ENCODE results near the gene PLEKHA8.

The PLEKHA8 gene

GRCh38 chr7:30168835-30169573 is 140.8 kb downstream of the PLEKHA8 start:
- Histone ChIP-seq H3K9ac (ENCODE audit: insufficient read length, low read depth) (peak overlapping the region; percentile 17), H3K9me3 (ENCODE audit: insufficient read depth, low read length) (no peaks in the 10 kb centered on the region), H3K27me3 (ENCODE audit: insufficient read depth, insufficient read length) (peaks cover 5% of the 10 kb centered on the region), H3K36me3 (ENCODE audit: insufficient read depth, insufficient read length, low read length) (no peaks in the 10 kb centered on the region), H3K4me3 (ENCODE audit: insufficient read length, low read depth) (no peak overlapping the region), H3K4me1 (ENCODE audit: insufficient read depth, insufficient read length) (peaks cover 20% of the 10 kb centered on the region)
- peak; percentile 97 for DNase-seq (ENCODE audit: low read depth, low spot score)
- no peak for TF ChIP-seq SUZ12 (IDR thresholded peaks at IDR 0.05; ENCODE audit: extremely low read depth, insufficient read depth, insufficient read length)
- no peak for TF ChIP-seq YY1 (IDR thresholded peaks at IDR 0.05; ENCODE audit: insufficient read depth, insufficient read length)
- no peak for TF ChIP-seq ZNF274 (IDR thresholded peaks at IDR 0.05; ENCODE audit: low read depth, low read length)

GRCh38 chr7:30169579-30169978 is 141.4 kb downstream of the PLEKHA8 start:
- H3K4me3 ChIP-seq (ENCODE audit: insufficient read length, low read depth): peak overlapping the region; percentile 10

GRCh38 chr7:30170476-30171205 is 142.4 kb downstream of the PLEKHA8 start:
- Histone ChIP-seq H3K4me1 (ENCODE audit: insufficient read depth, insufficient read length) (peaks cover 20% of the 10 kb centered on the region), H3K9me3 (ENCODE audit: insufficient read depth, low read length) (no peaks in the 10 kb centered on the region), H3K9ac (ENCODE audit: insufficient read length, low read depth) (no peak overlapping the region), H3K36me3 (ENCODE audit: insufficient read depth, insufficient read length, low read length) (no peaks in the 10 kb centered on the region), H3K27me3 (ENCODE audit: insufficient read depth, insufficient read length) (peaks cover 5% of the 10 kb centered on the region), H3K4me3 (ENCODE audit: insufficient read length, low read depth) (no peak overlapping the region)
- DNase-seq (ENCODE audit: low read depth, low spot score): no peak
- no peak for TF ChIP-seq YY1 (IDR thresholded peaks at IDR 0.05; ENCODE audit: insufficient read depth, insufficient read length)
- no peak for TF ChIP-seq ZNF274 (IDR thresholded peaks at IDR 0.05; ENCODE audit: low read depth, low read length)
- TF ChIP-seq SUZ12 (IDR thresholded peaks at IDR 0.05; ENCODE audit: extremely low read depth, insufficient read depth, insufficient read length): no peak

More at GRCh38 chr7:30169579-30169978, 141.4 kb downstream of the PLEKHA8 start:
- DNase-seq (ENCODE audit: low read depth, low spot score): no peak
- no peak for TF ChIP-seq ZNF274 (IDR thresholded peaks at IDR 0.05; ENCODE audit: low read depth, low read length)
- TF ChIP-seq YY1 (IDR thresholded peaks at IDR 0.05; ENCODE audit: insufficient read depth, insufficient read length): no peak
- no peak for TF ChIP-seq SUZ12 (IDR thresholded peaks at IDR 0.05; ENCODE audit: extremely low read depth, insufficient read depth, insufficient read length)
- H3K9me3 ChIP-seq (ENCODE audit: insufficient read depth, low read length): no peaks in the 10 kb centered on the region
- peak overlapping the region; percentile 13 for H3K9ac ChIP-seq (ENCODE audit: insufficient read length, low read depth)
- peaks cover 20% of the 10 kb centered on the region for H3K4me1 ChIP-seq (ENCODE audit: insufficient read depth, insufficient read length)
- no peaks in the 10 kb centered on the region for H3K36me3 ChIP-seq (ENCODE audit: insufficient read depth, insufficient read length, low read length)
- H3K27me3 ChIP-seq (ENCODE audit: insufficient read depth, insufficient read length): peaks cover 5% of the 10 kb centered on the region

- H3K9me3 ChIP-seq (ENCODE audit: insufficient read depth, low read length): no peaks in the 10 kb centered on the region
- H3K27me3 ChIP-seq (ENCODE audit: insufficient read depth, insufficient read length): peaks cover 5% of the 10 kb centered on the region
- no peak overlapping the region for H3K9ac ChIP-seq (ENCODE audit: insufficient read length, low read depth)
- H3K4me1 ChIP-seq (ENCODE audit: insufficient read depth, insufficient read length): peaks cover 19% of the 10 kb centered on the region
- no peak for TF ChIP-seq YY1 (IDR thresholded peaks at IDR 0.05; ENCODE audit: insufficient read depth, insufficient read length)
- TF ChIP-seq ZNF274 (IDR thresholded peaks at IDR 0.05; ENCODE audit: low read depth, low read length): no peak
- no peak for TF ChIP-seq SUZ12 (IDR thresholded peaks at IDR 0.05; ENCODE audit: extremely low read depth, insufficient read depth, insufficient read length)
- no peaks in the 10 kb centered on the region for H3K36me3 ChIP-seq (ENCODE audit: insufficient read depth, insufficient read length, low read length)
- no peak for DNase-seq (ENCODE audit: low read depth, low spot score)
- H3K4me3 ChIP-seq (ENCODE audit: insufficient read length, low read depth): no peak overlapping the region
These were observed 143.7 kb downstream of the PLEKHA8 start for GRCh38 chr7:30171766-30172447.

- Histone ChIP-seq H3K9me3 (ENCODE audit: insufficient read depth, low read length) (no peaks in the 10 kb centered on the region), H3K4me3 (ENCODE audit: insufficient read length, low read depth) (no peak overlapping the region), H3K36me3 (ENCODE audit: insufficient read depth, insufficient read length, low read length) (no peaks in the 10 kb centered on the region), H3K9ac (ENCODE audit: insufficient read length, low read depth) (no peak overlapping the region), H3K27me3 (ENCODE audit: insufficient read depth, insufficient read length) (peaks cover 4% of the 10 kb centered on the region), H3K4me1 (ENCODE audit: insufficient read depth, insufficient read length) (peaks cover 22% of the 10 kb centered on the region)
- DNase-seq (ENCODE audit: low read depth, low spot score): no peak
- no peak for TF ChIP-seq YY1 (IDR thresholded peaks at IDR 0.05; ENCODE audit: insufficient read depth, insufficient read length)
- TF ChIP-seq ZNF274 (IDR thresholded peaks at IDR 0.05; ENCODE audit: low read depth, low read length): no peak
- TF ChIP-seq SUZ12 (IDR thresholded peaks at IDR 0.05; ENCODE audit: extremely low read depth, insufficient read depth, insufficient read length): no peak
These were observed 144.2 kb downstream of the PLEKHA8 start for GRCh38 chr7:30172451-30172850.

- no peak overlapping the region for H3K9ac ChIP-seq (ENCODE audit: insufficient read length, low read depth)
- no peak overlapping the region for H3K4me3 ChIP-seq (ENCODE audit: insufficient read length, low read depth)
- no peaks in the 10 kb centered on the region for H3K36me3 ChIP-seq (ENCODE audit: insufficient read depth, insufficient read length, low read length)
- H3K4me1 ChIP-seq (ENCODE audit: insufficient read depth, insufficient read length): peaks cover 19% of the 10 kb centered on the region
- H3K27me3 ChIP-seq (ENCODE audit: insufficient read depth, insufficient read length): no peaks in the 10 kb centered on the region
- no peak for DNase-seq (ENCODE audit: low read depth, low spot score)
- TF ChIP-seq YY1 (IDR thresholded peaks at IDR 0.05; ENCODE audit: insufficient read depth, insufficient read length) (no peak), SUZ12 (IDR thresholded peaks at IDR 0.05; ENCODE audit: extremely low read depth, insufficient read depth, insufficient read length) (no peak), ZNF274 (IDR thresholded peaks at IDR 0.05; ENCODE audit: low read depth, low read length) (no peak)
- H3K9me3 ChIP-seq (ENCODE audit: insufficient read depth, low read length): no peaks in the 10 kb centered on the region
These were observed 145.1 kb downstream of the PLEKHA8 start for GRCh38 chr7:30173058-30173897.

All from NT2/D1 (cell line).